Amniotic epithelial cell (primary cell): ENCODE measurements around the gene STEAP3.

Source experiments
- DNase-seq: peaks from one replicate; pipeline ENCODE4 v3.0.0-alpha.2; 2010; ENCODE audit warnings: low read depth

Gene STEAP3

DNA sequence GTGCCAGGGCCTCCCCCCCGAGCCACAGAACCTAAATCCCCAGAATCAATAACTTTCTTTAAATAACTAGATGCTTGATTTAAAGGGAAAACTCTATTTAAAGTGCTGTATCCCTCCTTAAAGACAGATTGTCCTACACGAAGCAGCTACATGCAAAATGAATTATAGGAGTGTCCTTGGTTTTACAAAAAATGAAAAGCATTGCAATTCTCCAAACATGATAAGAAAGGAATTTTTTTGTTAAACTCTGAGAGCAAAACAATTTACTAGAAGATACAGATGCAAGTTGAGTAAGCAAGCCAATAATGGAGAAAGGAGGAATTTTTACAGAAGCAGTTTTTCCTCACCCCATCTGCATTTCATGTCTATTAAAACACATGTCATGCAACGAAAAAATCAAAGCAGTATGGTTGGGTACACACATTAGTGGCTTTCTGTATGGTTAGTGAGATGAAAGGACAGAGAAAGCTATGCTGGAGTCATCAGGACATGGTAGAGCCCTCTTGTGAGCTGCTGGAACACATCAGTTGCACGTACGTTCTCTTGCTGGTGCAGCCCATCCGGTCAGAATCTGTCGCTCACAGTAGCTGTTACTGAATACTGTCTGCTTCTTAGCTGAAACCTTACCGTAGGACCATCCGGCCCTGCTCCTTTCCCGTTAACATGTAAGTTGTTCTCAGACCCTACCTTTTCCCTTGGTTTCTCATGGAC is 25.9 kb upstream of the STEAP3 start:
- DNase-seq = peak; percentile 77

DNA sequence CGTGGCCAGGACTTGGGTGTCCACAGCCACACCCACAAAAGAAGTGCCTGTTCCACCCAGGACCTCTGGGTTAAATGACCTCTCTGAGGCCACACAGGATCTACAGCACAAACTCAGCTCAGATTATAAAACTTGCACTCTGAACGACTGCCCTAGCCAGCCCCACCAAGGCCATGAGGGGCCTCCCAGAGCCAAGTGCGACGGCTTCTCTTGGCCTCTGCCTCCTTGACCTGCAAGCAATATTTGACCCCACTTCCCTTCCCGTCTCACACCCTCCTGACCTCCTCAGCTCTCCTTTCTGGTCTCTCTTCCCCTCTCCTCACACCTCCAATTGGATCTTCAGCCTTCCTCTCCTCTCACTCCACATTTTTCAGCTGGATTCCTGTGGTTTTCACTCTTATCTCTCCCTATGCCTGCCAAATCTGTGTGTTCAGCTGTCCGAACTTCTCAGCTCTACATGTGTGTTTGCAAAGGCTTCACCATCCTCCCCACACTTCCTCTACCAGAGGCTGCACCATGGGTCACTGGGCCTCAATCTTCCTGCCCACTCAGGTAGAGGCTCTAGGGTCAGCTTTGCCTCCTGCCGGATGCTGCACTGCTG is 25.3 kb upstream of the STEAP3 start:
- DNase-seq = peak; percentile 84

DNA sequence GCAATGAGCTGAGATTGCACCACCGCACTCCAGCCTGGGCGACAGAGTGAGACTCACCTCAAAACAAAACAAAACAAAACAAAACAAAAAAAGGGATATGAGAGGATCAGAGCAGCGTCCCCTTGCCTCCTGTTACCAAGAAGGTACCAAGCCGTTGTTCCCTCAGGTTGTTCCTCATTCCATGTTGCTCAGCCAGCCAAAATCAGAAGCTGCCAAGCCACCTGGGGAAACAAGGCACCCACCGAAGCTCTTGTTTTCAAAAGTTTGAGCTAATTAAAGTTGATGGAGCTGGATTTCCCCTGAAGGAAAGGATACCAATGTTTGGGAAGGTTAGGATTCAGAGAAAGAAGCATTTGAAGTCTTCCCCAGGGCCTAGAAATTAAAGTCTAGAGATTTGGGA is 21.8 kb upstream of the STEAP3 start:
- no peak for DNase-seq

DNA sequence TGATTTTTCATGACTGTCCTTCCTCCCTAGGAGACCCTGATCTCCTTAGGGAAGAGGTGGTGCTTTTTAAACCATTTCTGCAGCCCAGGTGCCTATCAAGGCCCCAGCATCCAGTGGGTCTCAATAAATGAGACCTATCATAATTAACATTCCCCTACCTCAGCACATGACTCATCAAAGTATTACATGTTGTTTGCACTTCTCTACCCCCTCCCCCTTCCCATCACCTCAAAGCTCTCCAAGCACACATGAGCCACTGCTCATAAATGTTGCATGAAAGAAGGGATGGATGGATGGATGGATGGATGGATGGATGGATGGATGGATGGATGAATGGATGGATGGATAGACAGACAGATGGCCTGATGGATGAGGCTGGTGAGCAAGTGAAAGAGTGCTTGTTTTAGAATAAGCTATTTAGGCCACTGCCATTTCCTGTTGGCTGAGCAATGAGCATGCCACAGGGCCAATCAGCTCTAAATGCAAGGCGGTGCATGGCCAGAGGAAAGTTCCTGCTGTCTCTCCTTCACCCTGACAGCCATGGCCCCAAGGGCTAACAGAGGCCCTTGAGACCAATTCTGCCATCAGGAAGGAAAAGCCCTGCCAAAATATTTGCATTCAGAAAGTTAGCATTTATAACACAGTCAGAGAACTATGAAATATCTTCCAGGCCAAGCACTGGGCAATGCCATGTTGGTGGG is 20.9 kb upstream of the STEAP3 start:
- no peak for DNase-seq

DNA sequence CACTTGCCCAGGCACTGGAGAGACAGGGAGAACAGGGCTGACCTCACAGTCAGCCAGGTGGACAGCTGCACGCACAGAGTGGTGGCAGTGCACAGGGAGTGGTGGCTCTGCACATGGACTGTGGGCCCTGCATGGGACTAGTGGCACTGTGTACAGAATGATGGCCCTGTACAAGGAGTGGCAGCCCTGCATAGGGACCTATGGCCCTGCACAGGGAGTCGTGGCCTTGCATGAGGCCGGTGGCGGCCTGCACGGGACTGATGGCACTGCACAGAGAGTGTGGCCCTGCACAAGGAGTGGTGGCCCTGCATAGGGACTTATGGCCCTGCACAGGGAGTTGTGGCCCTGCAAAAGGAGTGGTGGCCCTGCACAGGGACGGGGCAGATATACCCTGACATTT is 19.1 kb upstream of the STEAP3 start:
- no peak for DNase-seq

DNA sequence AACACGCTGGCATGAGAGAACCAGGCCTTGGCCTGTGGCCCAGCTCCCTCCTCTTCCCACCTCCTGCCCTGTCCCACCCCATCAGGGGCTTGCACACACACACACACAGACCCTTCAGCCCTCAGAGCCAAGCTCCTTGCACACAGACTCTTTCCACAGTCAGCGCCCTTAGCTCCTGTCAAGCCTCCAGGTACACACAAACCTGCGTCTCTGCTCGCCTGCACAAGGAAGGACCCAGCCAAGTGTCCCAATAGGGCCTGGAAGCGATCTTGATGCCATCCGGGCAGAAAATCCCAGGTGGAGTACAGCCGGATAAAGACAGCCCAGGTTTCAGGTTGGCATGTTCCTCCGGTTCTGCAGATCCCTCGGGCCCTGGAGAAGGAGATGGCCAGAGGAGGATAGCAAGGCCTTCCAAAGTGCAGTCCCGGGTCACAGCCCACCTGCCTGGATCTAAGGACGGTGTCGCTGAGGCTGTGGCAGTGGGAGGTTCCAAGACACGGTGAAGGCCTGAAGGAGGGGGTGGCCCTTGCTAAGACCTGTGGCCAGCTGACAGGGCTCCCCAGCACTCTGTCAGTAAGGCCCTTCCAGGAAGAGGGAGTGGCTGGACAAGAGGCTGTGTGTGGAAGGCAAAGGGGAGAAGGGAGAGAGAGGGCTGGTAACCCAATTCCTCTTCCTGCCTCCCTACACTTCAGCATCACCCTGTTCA is 18.5 kb upstream of the STEAP3 start:
- DNase-seq = no peak

DNA sequence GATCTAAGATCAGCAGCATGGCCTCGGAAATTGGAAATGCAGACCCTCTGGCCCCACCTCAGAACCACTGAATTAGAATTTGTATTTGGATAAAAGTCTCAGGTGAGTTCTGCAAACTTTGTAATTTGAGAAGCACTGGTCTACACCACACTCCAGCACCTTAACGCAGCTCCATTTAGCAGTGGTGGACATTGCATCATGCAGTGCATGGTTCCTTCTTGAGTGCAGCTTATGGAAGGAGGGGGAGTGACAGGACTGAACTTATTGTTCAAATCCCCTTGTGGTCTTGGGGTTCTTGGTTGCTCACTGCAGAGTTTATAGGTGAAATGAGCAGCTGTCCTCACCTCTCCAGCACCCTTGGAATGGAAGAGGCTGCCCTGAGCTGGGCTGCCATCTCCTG is 17.4 kb upstream of the STEAP3 start:
- peak; percentile 8 for DNase-seq

DNA sequence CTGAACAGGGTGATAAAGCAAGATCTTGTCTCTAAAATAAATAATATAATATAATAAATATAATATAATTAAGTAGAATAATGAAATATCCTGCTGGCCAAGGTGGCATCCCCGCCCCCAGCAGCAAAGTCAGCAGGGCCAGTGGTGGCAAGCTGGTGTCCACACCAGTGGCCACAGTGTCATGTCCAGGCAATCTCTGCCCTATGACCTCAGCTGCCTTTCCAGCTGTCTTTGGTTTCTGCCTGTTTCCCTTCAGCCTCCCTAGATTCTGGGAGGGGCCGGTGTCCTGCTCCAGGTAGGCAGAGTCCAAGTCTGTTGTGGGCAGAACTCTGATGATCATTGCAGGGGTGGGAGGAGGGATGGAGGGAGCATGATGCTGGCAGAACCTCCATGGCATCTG is 16.2 kb upstream of the STEAP3 start:
- DNase-seq = no peak

DNA sequence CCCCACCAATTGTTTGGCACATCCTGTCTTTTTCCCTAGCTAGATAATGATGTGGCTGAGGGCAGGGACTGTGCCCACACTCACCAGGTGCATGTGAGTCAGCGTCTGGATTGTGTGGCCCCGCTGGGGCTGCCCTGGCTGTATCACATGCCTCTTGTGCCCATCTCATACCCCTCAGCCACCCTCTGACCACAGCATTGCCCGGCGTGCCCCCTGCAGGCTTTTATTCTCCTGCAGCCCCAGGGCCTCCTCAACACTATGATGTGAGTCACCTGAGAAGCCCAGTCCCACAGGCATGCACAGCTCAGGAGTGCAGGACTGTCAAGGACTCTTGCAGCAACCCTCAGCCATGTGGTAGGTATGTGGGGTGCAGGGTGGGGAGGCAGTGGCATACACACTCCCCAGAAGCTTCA is 14.8 kb upstream of the STEAP3 start:
- DNase-seq = peak; percentile 28

DNA sequence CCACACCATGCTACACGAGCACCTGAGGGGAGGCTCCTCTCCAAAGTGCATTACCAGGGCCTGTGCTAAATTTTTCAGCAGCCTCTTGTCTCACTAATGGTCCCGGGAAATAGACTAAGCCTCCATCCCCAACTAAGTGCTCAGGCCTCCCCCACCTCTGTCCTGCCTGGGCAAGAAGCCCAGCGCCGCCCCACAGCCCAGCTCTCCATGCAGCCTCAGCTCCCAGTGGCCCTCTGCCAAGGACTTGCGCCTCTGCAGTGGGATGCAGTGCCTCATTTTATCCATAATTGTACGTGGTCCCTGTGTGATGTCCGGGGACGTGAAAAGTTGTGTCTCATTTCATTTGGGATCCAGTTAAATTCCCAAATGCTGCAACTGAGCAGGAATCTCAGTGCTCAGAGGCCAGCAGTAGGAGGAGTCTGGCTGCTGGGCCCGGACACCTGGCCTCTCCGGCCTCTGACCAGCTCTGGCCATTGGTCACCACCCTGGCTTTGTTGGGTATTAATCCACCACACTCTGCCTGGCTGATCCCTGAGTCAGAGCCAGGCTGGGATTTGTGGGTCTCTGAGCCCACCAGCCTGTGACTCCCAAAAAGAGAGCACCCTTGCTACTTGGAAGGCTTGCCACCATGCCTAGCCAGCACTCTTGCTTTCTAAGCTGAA is 11.4 kb upstream of the STEAP3 start:
- no peak for DNase-seq

DNA sequence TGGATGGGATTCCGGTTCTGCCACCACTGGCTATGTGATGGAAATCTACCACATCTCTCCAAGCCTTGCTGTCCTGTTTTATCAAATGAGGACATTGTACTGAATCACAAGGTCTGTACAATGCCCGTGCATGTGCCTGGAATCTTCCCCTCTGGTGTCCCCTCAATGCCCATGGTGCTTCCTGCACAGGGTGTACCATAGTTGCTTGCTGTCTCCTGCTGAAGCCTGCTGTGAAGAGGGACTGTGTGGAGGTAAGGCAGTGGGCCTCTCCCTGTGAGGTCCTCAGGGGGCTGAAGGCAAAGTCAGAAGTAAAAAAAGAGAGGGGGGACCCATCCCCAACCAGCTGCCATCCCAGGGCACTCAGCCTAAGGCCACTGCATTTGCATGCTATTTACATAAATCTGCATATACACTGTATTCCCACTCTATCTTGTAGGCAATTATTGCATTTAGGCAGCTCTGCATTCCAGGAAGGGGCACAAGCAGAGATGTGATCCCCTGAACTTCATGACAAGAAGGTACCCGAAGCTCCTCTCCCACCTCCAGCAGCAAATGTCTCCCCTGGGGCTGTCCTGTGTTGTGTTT is 9.1 kb upstream of the STEAP3 start:
- no peak for DNase-seq

DNA sequence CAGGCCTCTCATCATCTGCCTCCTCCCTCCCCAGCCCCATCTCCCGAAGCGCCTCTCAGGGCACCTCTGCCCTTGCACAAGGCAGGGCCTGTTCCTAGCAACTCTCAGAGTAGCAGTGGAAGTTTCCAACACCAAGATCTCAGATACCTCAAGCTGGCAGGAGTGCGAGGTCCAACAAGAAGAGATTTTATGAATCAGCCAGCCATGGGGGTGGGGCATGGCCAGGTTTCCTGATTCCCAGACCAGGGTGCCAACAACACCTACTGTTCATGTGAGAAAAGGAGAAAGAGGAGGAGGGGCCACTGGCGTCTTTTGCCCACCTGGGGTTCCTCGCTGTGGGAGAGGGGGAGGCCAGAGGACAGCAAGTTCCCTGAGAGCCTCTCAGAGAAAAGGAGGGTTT is 6.6 kb upstream of the STEAP3 start:
- DNase-seq = no peak

DNA sequence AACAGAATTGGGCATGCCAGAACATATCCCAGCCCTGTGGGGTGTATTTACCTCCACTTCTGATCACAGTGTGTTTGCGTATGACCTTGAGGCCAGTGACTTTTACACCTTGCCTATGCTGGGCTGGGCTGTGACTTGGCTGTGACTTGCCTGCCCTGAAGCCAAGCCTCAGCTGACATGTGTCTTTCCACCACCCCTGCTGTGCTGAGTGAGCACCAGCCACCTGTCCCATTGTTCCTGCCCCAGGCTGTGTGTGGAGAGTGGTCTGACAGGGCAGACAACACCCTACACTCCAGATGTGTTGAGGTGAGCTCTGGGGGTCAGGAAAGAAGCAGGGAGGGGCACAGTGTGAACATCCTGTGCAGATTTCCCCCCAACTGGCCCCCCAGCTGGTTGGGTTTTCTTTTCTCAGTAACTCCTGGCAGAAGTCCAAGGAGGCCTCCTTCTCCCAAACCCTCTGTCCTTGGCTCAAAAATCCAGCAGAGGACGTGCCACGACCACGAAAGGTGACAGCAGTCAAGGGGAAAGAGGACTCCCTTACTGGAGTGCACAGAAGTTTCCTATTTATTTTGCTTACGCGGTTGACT is 5.1 kb upstream of the STEAP3 start:
- peak; percentile 21 for DNase-seq

DNA sequence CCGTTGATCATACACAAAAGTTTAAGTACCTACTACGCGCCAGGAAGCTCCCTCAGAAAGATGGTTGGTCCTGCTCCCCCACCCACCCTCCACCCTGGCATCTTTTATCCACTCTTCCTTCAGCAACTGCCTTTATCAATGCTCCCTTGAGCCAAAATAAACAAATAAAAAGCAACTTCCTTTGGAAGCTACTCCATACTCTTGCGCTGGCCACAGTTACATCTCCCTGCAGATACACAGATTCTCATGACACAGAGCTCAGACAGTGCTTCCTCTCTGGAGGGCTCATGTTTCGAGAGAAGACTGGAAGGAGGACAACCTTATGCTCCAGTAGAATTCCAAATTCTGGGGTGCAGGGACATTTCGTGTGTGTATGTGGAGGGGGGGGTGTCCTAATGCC is 3.8 kb upstream of the STEAP3 start:
- DNase-seq = no peak

DNA sequence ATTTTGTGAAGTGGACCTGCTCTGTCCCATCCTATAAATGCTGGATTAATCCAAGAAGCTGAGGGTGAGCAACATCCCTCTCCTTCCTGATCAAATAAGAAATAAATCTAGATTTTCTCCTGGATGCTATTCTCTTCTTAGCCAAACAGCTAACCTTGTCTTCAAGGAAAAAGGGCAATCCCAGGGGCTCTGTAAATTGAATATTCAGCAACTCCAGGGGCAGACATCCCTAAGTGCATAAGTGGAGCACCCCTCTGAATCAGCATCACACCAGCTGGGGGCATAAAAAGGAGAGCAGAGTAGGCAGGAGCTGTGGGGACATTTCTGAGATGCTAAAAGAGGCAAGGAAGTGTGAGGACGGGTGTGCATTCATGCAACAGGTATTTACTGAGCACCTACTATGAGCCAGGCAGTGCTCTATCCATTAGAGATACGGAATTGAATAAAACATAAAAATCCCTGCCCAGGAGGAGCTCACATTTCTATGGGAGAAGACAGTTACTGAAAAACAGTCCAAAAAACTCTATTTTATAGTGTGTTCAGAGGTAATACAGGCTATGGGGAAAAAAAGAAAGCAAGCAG is 2.8 kb upstream of the STEAP3 start:
- DNase-seq = no peak

DNA sequence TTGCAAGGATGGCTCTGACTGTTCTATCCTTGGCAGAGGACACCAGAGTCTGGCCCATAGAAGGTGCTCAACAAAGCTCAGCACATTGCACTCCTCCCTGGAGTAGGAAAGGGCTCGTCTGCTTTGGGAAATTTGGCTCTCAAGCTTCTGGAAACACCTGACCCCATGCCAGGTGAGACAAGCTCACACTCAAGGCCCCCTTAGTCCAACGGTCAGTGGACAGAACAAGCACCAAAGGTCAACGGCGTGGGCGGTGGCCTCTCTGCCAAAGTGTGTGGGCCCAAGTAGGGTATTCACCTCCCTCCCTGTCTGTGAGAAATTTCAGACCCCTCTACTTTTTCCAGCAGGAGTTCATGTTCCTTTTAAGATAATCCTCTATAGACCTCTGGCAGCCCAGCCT is 2.0 kb upstream of the STEAP3 start:
- DNase-seq = no peak

DNA sequence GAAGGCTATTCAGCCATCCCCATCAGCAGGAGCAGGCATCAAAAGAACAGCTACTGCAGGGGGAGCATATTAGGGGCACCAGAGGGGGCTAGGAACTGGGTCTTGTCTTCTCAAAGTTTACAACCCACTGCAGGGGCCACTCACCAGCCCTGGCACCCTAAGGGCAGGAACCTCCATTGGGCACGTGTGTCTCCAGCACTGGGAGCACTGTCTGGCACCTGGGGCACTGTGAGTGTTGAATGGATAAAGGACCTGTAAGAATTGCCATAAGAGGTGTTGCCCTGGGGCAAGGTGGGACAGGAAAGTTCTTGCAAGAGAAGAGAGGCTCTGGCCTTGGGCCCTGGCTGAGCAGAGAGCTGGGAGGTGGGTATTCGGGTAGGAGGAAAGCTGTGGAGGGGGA is 1.4 kb upstream of the STEAP3 start:
- DNase-seq = no peak

DNA sequence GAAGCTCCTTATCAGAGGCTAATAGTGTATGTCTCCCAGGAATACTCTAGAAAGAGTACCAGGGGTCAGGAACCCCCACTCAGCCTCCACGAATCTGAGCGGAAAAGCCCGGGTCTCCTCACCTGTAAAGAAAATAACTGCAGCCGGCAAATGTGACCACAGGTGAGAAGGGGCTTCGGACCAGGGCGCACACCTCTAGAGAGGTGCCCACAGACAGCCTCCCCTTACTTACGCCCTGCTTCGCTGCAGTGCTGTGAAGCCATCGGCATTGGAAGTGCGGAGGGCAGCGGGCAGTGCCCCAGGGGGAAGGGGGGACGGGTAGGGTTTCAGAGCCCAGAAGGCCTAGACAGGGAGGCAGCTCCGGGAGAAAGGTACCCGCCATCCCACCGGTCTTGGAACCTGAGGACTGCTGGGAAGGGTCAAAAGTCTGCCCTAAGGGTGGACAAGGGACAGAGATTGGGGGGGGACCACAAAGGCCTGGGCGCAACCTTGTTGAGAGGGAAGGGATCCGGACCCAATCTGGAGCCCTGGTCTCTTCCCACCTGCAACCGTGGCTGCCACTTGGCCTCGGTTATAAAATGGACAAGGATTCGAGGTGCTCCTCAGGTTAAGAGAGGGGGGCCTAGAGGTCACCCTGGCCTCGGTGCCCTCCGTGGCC is 642 bp upstream of the STEAP3 start:
- DNase-seq = no peak

DNA sequence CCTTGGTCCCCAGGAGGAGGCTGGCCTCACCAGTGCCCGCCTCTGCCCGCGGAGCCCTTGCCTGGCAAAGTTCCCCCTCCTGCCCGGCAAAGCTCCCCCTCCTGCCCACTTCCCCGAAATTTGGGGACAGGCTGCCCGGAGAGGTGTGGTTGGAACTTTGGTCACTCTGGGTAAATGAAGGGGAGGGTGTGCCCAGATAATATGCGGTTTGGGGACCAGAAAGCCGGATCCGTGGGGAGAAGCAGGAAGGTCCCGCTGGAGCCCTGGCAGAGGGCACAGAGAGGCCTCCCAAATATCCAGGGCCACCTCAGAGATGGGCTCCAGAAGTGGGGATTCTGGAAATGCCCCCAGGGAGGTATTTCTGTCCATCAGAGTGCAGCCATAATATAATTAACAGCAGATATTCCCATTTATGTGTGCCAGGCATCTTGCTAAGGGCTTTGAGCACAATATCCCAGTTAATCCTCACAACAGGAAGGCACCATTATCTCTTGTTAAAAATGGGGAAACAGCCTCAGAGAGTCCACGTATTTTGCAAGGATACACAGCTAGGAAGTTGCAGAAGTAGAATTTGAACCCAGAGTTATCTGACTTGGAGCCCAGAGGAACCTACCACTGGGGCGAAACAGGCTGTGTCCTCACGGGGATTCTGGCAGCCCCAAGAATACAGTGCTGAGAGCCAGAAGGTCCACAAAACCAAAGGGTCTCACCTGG is 914 bp downstream of the STEAP3 start:
- no peak for DNase-seq
